ENCODE measurements around the gene NAT8L.

NAT8L gene

DNA sequence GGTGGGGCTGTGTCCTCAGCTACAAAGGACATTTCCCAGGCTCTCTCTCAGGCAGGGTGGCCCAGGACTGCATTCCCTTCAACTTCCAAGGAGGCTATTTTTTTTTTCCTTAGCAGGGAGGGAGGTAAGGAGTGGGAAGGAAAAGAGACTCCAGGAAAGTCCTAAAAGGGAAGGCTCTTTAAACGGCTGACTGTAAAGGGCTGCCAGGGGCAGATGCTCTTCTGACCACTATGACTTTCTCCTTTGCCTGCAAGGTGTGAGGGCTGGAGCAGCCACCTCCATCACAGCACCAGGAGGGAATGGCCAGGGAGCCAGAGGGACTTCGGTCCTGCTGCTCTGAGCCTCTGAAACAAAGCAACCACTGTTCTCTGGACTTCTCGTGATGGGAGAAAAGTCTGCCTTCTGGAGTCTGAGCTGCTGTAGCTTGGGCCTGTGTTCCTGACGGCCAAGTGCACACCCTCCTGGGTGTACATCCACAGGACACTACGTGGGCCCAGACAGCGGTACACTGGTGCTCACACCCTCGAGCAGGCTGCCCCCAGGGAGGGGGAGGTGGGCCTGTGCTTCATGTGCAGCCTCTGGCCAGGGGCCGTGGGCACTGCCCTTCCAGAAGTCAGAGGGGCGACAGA lies 17.9 kb downstream of the NAT8L start:
- DNase-seq = no peak

DNA sequence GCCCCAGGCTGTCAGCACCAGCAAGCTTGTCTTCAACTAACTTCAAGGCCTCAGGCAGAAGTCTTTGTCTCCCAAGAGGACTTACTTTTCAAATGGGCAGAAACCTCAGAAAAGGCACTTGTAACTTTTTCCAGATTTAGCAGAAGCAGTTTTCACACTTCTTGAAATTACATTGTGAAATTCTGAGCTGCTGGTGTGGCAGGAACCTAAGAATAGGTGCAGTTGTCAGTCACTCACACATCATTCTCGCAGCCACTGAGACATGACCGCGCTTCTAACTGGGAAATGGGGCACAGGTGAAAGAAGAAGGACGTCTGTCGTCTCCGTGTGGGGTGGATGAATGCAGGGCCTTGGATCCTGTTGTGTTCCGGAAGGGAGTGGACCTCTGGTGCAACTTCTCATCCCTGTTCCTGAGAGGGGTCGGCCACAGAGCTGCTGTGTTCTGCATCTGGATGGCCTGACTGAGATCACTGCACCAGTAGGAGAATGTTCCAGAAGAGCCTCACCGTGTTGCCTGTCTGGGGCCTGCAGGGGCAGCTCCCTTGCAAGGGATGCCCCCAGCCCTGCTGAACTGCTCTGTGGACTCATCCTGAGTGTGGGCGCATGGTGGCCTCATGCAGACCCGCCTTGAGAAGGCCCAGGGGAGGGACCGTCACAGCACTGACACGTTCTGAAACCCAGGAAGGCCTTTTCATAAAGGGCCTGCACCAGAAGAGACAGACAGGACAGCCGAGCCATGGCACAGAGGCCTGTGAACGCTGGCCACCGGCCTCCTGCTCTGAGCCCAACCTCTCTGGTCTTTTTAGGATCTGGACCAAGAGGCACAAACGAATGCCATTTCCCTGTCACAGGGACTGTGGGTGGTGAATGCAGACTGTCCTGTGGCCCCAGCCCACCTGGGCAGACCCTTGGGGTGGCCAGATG lies 18.7 kb downstream of the NAT8L start:
- no peak for DNase-seq

DNA sequence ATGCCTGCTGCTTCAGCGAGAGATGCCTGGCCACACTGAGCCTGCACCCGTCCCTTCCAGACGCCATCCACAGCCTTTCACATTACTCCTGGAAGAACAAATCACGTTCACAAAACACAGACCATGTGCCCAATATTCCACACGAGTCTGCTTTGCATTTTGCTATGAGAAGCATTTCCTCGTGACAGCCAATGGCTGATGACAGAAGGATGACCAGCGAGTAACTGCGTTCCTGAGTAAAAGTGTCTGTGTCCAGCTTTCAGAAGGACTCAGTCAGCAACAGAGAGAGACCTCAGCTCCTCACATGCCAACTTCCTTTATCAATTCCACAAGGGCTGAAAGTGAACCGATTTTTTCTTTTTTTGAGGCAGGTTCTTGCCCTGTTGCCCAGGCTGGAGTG lies 19.5 kb downstream of the NAT8L start:
- DNase-seq = no peak

DNA sequence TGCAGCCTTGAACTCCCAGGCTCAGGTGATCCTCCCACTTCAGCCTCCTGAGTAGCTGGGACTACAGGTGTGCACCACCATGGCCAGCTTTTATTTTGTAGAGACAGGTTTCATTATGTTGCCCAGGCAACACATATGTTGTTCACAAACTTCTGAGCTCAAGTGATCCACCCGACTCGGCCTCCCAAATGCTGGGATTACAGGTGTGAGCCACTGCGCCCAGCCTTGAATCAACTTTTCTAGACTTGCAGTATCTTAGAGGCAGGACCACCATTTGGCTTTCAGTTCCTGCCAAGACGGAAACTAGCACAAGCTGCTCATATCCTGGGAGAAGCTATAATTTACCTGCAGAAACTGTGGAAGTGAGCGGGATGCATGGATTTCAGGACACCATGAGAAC lies 19.9 kb downstream of the NAT8L start:
- no peak for DNase-seq

DNA sequence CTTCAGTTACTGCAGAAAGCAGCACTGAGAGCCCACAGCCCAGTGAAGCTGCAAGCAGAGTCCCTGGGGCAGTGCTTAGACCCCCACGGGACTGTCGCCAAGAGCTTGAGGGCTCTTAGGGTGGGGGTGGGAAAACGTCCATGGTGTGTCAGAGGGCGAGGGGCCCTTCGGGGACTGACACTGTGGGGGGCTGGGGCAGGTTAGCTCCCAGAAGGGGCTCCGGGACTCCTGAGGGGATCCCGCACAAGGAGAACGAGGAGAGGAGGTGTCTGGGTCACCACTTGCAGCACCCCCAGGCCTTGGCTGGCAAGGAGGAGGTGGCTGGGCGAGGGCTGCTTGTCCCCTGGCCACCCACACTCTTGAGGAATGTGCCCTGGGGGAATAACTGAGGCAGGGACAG lies 20.8 kb downstream of the NAT8L start:
- DNase-seq = no peak

DNA sequence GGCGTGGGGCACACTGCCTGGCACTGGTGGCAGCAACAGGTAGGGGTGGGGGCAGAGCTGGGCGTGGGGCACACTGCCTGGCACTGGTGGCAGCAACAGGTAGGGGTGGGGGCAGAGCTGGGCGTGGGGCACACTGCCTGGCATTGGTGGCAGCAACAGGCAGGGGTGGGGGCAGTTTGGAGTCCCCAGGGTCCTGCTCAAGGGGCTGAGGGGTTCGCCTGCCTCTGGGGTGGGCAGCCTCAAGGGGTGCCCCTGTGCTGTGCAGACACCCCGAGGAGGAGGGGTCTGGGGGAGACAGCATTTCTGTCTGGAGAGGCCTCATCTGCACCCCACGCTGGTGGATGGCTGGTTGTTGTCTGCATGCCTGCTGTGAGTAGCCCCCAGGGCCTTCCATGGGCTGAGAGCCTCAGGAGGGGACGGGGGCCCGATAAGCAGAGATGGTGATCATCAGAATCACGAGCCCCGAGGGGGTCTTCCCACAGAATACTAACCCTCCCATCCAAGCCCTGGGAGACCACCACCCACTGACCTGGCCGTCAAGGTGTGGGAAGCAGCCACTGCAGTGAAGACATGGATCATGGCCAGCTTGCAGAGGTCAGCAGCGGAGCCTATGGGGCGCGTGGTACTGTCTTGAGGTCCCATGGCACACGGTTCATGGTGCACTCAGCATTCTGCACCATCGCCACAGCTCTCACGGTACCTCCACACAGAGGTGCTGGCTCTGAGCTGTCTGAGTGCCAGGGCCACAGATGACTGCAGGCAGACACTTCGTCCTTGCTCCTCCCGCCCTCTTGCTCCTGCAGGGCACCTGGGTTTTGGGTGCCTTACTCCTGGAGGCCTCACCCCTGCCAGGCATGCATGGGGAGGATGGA lies 21.5 kb downstream of the NAT8L start:
- no peak for DNase-seq

DNA sequence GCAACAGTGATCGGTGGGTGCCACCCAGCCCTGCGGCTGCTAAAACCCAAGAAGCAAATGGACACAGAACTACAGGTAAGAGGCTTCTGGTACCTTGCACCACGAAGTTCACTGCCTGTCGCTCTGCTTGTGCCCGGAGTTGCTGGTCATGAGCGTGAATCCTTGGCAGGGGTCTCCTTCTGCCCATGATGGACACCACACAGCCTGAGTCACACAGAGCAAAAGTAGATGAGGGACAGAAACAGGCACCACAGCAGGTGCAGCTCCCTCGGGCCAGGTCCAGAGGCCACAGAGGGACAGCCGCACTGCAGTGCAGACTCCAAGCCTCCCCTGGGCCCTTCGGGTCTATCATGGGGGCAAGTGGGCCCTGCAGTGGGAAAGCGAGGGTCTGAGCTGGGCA lies 22.4 kb downstream of the NAT8L start:
- no peak for DNase-seq

DNA sequence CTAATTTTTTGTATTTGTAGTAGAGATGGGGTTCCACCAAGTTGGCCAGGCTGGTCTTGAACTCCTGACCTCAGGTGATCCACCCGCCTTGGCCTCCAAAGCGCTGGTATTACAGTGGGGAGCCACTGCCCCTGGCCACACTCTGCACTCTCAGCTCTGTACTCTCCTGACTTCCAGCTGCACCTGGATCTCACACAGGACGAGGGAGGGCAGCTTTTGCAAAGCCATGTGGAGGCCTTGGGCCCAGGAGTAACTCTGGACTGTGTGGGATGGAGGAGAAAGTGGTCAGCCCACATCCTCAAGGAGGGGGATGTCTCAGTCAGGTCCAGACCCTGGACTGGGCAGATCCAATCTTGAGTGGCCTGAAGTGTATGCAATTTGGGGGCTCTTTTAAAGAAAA lies 23.0 kb downstream of the NAT8L start:
- no peak for DNase-seq

DNA sequence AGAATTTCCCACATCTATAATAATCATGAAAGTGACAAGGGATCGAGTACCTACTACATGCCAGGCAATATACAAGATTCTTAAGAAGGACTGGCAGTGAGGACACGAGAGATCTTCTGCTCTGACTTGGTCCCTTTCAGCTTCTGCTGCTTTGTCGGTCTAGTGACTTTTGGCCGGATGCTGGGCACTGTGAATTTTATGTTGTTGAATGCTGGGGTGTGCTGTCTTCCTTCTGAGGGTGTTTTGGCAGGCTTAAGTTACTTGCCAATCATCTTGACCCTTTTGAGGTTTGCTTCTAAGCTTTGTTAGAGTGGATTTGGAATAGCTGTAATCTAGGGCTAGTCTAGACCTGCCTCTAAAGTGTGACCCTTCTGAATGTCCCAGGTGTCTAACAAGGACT lies 23.5 kb downstream of the NAT8L start:
- DNase-seq = no peak

DNA sequence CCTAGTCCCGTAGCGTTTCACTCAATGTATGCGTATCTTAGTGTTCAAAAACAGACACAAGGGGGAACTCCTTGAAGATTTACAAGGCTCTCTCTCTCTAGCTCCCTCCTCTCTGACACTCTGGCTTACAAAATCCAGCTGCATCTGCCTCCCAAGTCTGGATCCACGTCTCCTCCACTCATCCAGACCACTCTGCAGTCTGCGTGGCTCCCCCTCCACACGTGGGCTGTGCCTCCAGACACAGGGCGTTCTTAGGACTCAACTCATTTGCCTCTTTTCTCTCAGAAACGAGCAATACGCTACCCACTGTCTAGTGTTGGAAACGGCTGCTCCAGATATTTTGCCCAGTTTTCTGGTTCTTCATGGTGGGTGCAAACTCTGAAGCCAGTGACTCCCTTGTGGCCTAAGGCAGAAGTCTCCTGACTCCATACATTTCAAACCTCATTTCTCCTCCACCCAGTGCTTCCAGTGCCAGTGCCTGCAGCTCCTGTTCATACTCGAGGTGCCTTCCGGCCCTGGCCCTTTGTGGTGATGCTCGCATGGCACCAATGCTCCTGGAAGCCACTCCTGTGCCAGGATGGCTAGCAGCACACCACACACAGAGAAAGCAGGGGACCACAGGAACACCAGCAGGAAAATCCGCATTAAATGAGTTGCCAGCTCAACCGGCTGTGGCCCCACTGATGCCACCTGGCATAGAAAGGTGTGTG lies 24.1 kb downstream of the NAT8L start:
- no peak for DNase-seq

DNA sequence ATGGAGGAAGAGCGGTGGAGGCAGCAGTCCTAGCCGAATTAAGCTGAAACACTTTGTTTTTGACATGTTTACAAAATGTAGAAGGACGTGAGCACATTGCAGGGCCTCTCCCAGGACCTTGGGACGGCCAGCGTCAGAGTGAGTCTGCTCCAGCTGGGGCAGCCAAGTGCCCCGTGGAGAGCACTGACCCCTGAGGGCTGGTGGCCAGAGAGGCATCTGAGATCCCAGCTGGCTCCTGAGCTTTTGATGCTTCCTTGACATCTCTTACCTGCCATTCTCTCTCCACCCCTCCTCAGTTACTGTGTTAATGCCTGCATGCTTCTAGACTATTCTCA lies 24.7 kb downstream of the NAT8L start:
- DNase-seq = no peak

DNA sequence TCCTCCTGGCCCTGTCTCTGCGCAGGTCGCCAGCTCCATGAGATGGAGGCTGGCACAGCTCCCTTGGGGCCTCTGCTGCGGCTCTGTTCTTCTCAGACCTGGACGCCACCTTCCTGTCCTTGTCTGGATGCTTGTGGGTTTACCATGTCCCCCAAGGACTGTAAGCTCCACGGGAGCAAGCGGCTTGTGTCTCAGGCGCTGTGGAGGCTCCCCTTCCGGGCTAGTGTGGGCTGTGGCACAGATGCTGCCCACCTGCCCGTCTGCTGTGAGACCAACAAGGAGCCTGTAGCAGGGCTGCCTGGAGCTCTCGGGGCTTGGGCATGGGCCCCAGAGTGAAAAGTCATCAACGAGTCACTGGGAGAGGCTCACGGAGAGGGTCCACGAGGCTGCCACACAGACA lies 25.2 kb downstream of the NAT8L start:
- DNase-seq = peak; percentile 16

DNA sequence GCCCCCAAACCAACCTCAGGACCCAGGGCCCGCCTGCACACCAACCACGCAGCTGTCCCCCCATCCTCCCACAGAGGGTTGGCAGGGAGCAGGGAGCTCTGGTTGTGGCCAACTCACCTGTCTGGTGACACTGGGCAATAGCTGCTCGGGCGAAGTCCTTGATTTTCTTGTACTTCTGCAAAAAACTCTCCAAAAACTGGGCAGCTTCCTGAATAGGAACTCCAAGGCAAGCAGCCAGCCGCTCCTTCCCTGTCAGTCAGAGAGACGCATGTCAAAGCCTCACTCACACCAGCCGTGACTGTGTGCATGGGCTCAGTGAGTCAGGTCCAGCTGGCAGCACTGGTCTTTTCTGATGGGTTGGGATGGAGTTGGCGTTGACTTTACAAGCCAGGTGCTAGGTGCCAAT lies 26.4 kb downstream of the NAT8L start:
- peak; percentile 7 for DNase-seq

DNA sequence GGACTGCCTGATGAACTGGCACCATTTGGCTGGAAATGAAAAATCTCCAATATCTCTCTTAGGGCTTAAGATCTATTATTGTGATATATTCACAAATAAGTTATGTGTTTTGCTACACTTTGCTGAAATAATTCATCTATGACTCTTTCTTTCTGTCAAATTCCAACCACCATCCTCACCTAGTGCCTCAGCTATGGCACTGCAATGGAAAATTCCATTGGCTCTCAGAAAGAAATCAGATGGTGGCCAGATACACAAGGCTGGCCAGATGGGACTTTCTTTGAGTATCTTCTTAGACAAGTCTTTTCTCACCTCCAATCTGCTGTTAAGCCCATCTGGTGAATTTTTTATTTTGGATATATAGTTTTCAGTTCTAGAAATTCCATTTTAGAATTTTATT lies 28.0 kb downstream of the NAT8L start:
- DNase-seq = no peak

DNA sequence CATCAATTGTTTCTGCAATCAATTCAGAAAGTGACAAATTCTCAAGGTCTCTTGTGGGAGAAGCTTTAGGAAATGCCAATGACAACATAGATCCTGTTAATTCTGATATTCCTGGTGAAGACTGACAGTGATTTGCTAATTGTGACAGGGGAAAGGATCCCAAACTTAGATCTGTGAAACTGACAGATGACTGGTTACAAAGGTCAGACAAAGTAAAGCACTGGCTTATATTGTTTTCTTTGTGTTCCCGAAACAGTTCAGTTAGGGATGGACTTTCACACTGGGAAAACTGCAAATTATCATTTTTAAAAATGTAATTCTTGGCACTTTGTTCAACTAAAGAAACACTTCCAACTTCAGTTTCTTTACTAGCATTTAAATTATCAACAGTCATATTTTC lies 30.1 kb downstream of the NAT8L start:
- no peak for DNase-seq

DNA sequence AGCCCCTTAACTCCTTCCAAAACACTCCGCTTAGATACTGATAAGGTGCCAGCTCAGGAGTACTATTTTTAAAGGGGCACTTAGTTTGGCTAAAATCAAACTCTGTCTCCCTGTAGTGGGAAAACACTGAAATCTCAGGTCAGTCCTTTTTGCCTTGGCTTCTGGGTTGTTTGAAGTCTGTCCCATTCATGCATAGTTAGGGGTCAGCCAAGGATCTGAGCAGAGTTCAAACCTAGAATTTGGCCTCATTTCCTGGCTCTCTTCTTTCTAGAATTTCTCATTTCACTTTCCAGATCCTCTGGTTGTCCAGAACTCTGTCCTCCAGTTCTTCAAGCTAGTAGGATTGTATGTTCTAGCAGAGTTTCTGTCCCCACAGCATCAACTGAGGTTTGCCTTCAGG lies 31.5 kb downstream of the NAT8L start:
- no peak for DNase-seq

DNA sequence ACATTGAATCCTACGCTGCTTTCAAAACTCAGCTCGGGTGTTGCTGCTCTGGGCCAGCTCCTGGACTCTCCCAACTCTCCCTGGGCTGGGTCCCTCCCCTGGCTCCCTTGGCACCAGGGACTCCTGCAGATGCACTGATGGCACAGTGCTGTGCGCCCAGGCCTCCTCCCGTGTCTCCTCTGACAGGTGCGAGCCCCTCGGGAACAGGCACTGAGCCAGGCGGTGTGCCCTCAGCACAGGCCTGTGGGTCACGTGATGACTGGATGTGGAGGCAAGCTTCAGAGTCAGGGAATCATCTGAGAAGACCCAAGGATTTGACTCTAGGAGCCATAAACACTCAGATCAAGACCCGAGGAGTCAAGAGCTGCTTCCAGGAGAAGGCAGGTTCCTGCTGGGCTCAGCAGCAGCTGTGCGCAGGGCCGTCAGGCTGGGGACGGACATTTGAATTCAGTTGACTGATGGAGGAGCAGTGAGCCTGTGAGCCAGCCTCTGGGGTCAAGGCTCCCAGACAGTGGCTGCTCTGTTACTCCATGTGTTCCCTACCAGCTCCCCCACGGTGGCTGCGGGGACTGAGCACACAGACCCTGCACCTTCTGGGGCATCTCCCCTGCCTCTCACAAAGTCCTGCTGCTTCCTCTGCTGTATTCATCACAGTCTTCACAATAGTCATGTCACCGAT lies 33.0 kb downstream of the NAT8L start:
- DNase-seq = peak; percentile 13

DNA sequence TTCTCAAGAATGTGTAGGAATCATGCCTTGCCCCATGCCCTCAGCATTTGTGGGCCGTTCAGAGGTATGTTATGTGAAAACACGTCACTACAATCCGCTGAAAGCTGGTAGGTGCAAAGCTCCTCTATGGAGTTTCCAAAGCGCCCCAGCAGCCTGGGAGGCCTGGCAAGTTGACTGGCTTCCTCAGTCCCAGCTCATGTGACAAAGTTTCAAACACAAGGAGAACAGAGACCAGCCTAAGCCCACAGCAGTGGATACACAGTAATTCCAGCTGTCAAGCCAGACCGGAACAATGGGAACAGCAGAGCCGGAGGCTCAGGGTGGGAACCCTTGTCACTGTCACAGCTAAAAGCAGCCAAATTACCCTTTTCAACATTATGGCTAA lies 33.5 kb downstream of the NAT8L start:
- DNase-seq = no peak

DNA sequence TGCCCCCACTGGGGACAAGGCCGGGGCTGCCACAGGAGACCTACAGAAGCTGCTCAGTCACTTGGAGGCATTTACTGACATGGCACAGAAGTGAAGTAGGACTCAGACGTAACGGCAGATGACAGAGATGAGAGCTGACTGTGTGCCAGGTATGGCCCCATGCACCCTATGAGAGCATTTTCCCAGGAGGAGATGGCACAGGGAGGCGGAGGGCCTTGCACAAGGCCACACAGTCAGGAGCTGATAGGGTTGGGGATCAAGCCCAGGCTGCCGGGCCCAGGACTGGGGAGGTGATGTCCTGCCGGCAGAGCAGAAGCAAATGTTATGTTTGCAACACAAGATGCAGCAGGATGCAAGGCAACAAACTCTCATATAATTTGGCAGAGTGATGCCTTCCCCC lies 34.1 kb downstream of the NAT8L start:
- DNase-seq = no peak

DNA sequence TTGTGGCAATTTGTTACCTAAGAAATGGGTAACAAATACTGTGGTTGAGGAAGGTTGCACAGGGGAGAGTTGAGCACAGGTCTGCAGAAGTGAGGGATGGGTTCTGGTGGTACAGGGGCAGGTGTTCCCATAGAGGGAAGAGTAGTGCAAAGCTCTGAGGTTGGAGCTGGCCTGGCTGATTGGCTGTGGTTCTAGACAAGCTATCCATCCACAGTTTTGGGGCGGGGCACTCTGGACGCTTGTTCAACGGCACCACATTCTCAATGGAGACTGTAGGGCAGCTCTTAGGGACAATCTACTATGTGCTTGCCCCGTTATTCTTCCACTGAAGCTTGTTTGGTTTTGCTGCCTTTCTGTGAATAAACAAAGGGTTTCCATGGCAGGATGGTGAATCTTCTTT lies 35.4 kb downstream of the NAT8L start:
- DNase-seq = no peak

DNA sequence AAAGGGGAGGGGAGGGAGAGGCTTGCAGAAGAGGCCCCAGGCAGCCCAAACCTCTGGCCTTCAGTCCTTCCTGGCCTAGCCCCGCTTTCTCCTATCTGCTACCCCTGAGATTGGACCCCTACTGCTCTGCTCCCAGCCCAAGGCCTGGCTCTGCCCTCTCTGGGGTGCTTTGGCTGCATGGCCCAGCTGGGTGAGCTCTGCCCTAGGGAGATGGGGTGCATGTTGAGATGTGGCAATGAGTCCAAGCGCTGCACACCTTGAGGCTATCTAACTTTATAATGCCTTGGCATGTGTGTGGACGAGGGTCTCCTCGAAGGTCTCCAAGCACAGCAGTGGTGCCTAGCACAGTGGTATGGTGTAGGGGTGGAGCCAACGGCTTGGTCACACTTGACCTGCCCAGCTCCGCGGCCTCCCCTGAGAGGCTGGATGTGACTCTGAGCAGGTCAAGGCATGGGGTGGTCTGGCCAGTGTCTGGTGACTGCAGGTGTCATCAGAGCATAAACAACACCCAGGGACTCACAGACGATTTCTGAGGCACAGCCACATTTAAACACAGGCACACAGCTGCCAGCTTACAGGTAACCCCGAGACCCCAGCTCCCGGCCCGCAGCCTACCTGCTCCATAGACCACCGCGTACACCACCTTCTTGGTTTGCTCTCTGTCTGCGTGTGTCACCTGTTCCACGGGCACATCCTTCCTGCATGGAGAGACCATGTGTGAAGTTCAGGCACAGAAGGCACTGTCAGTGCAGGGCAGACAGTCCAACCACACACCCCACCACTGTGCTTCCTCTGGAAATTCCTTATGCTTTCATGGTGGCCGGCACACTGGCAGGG lies 36.3 kb downstream of the NAT8L start:
- DNase-seq = no peak

Data from stimulated activated CD8-positive, alpha-beta memory T cell treated with anti-CD3 and anti-CD28 coated beads, Interleukin-4, amount 100 ng/mL, for 48 hours (primary cell).